Activated gamma-delta T cell (primary cell): ENCODE data around the gene MYL7.

ENCODE experiments used
- DNase-seq: peaks from one replicate; lab custom pipeline; 2025; lab: John Stamatoyannopoulos, UW

MYL7 gene

DNA sequence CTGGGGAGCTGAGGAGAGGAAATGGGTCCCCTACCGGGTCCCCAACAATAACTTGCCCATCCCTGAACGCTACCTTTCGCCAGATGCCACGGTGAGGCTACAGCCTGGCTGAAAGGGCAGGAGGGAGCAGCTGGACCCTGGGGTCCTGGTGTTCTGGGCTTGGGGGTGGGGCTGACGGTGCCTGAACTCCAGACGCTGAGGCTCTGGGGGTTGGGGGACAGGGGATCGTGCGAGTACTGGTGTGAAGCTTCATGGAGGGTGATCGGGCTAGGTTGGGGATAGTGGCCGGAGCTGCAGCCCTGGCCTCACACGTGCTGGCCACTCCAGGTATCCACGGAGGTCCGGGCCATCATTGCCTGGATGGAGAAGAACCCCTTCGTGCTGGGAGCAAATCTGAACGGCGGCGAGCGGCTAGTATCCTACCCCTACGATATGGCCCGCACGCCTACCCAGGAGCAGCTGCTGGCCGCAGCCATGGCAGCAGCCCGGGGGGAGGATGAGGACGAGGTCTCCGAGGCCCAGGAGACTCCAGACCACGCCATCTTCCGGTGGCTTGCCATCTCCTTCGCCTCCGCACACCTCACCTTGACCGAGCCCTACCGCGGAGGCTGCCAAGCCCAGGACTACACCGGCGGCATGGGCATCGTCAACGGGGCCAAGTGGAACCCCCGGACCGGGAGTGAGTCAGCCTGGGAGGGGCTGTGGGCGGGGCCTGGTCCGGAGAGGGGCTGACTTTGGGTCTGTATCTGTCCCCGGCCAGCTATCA, 28.7 kb downstream of the MYL7 start:
- no peak for DNase-seq

DNA sequence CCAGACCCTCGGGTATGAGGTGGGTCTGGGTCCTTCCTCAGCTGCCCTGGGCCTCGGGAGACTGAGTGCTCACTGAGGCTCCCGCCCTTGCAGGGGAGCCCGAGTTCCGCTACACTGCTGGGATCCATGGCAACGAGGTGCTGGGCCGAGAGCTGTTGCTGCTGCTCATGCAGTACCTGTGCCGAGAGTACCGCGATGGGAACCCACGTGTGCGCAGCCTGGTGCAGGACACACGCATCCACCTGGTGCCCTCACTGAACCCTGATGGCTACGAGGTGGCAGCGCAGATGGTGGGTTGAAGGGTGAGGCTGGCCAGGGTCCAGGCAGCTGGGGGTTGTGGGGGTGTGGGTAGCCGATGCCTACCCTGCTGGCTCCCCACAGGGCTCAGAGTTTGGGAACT, 29.4 kb downstream of the MYL7 start:
- DNase-seq, result no peak

DNA sequence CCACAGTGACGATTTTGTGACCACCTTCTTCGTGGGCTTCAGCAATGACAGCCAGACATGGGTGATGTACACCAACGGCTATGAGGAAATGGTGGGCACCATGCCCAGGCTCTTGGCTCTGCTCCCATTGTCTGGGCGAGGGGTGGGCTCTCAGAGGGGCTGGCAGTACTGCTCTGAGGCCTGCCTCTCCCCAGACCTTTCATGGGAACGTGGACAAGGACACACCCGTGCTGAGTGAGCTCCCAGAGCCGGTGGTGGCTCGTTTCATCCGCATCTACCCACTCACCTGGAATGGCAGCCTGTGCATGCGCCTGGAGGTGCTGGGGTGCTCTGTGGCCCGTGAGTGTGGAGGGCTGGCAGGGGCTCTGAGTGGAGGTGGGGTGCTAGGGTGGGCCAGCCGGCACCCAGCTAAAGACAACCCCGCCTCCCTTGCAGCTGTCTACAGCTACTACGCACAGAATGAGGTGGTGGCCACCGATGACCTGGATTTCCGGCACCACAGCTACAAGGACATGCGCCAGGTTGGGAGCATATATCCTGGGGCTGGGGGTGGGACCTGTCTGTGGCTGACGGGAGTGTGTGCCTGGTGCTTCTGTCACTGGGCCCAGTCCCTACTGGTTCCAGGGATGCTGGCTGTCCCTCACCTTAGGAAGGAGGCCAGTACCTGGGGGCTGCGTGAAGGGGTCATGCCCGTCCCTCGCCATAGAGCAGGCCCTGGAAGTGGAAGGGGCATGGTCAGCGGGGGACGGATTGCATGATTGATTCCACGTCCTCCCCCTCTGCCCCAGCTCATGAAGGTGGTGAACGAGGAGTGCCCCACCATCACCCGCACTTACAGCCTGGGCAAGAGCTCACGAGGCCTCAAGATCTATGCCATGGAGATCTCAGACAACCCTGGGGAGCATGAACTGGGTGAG, 30.2 kb downstream of the MYL7 start:
- no peak for DNase-seq

DNA sequence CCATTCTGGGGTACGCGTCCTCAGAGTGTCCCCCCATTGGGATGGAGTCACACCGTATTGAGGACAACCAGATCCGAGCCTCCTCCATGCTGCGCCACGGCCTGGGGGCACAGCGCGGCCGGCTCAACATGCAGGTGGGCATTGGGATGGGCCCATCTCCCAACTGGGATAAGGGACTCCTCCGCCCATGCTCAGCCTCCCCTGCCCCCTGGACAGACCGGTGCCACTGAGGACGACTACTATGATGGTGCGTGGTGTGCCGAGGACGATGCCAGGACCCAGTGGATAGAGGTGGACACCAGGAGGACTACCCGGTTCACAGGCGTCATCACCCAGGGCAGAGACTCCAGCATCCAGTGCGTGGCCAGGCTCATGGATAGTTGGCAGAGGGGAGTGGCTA, 31.1 kb downstream of the MYL7 start:
- no peak for DNase-seq

DNA sequence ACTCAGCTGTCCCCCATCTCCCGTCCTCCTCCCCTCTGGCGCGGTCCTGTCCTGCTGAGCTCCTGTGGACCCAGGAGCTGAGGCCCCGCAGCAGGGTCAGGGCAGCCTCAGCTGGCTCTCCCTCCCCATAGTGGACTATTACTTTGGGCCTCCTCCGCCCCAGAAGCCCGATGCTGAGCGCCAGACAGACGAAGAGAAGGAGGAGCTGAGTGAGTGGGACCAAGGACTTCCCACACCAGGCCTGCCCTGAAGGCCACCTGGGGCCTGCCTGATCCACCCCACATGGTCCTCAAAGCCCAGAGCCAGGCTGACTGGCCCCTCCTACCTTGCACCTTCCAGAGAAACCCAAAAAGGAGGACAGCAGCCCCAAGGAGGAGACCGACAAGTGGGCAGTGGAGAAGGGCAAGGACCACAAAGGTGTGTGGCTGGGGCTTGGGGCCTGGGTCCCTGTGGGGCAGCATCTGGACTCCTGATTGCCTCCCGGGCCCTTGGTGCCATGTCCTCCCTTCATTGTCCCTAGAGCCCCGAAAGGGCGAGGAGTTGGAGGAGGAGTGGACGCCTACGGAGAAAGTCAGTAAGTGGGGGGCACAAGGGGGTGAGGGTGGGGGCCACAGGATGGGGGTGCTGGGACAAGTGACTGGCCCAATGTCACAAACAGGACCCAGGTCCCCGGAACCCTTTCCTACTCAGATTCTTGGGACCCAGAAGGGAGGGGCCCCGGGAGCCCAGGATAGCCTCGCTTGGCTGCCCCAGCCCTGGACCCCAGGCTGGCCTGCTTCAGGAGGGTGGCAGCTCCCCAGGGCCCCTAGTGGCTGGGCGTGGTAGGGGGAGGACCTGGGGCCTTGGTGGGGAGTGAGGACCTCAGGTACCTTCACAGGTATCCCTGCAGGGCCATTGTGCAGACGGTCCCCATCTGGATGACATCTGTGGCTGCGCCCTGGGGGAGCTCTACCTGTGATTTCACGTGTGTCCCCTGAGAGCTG, 32.1 kb downstream of the MYL7 start:
- no peak for DNase-seq

DNA sequence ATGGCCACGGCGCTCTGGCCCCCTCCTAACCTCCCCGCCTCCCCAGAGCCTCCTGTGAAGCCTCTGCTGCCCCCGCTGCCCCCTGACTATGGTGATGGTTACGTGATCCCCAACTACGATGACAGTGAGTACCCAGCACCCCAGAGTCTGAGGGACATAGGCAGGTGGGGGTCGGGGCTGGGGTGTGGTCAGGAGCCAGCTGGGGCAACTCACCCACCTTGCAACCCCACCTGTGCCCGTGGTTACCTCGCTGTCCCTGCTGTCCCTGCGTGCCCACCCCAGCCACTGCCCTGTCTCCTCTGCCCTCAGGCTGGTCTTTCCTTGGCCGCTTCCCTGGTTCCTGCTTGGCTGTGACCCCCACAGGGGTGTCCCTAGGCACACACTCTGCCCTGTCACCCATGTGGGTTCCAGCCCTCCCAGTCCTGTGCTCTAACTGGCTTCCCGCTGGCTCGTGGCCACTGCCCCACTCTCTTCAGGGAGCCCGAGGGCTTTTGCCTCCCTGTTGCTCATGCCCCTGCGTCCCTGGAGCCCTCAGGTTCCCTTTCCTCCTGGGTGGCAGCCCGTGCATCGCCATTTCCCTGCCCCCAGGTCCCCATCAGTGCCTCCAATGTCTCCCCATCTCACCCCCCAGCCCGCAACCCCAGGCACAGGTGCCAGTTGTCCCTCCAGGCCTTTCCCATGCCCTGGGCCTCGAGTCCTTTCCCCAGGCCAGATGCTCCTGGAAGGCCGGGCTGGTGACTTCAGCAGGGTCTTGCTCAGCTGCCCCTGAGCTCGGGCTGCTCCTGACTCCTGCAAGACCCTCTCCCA, 33.0 kb downstream of the MYL7 start:
- no peak for DNase-seq

DNA sequence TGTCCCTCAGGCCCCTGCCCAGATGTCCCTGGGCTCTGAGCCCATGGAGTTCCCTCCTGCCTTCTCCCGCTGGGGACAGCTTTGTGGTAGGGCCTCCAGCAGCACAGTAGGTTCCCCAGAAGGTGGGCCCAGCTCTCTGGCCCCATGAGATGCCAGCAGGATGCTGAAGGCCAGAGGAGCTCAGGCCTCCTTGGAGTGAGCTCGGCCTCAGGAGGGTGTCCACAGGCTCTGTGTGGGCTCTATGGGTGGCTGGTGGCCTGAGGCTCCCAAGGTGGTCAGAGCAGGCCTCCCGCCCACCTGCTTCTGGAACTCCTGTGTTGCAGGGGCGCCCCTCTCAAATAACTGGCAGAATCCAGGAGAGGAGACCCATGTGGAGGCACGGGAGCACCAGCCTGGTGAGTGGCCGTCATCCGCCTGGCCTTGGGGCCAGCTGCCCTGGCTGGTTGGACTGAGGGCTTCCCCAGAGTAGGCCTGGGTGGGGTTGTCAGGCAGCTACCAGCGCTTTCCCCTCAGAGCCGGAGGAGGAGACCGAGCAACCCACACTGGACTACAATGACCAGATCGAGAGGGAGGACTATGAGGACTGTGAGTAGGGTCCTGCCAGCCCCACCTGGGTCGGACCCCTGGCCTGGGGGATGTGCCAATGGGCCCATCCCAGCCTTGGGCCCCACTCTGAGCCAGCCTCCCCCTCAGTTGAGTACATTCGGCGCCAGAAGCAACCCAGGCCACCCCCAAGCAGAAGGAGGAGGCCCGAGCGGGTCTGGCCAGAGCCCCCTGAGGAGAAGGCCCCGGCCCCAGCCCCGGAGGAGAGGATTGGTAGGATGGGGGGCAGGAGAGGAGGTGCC, 33.8 kb downstream of the MYL7 start:
- no peak for DNase-seq

DNA sequence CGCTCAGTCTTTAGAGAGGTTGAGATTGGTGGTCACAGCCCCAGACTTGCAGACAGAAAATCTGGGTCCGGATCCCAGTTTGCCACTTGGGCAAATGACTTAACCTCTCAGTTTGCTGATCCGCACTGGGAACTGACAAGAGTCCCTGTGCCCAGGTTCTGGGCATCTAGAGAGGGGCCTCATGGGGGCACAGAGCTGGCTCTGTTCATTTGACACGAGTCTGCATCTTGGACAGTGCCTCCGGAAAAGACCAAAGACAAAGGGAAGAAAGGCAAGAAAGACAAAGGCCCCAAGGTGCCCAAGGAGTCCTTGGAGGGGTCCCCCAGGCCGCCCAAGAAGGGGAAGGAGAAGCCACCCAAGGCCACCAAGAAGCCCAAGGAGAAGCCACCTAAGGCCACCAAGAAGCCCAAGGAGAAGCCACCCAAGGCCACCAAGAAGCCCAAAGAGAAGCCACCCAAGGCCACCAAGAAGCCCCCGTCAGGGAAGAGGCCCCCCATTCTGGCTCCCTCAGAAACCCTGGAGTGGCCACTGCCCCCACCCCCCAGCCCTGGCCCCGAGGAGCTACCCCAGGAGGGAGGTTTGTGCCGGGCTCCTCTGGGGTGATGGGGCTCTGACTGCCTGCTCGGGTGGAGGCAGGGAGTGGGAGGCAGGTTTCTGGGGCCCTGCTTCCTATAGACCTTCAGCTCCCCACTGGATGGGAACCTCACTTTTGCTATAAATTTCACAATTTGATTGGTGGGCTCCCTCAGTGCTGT, 34.6 kb downstream of the MYL7 start:
- DNase-seq, result no peak

DNA sequence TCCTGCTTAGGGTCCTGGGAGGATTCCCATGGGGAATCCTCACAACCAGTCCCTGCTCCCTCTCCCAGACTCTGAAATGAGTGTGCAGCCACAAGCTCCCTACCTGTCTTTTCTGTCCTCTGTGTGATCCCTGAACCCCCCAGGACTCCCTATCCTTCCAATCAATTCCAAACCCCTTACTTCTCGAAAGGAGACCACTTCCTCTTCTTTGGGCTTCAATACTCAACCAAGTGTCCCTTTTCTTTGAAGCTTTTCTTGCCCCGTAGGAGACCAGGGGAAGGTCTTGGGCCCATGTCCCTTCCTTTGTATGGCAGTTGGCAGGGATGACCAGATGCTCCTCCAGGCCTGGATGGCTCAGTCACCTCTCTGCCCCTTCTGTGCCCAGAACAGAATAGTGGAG, 35.3 kb downstream of the MYL7 start:
- no peak for DNase-seq

DNA sequence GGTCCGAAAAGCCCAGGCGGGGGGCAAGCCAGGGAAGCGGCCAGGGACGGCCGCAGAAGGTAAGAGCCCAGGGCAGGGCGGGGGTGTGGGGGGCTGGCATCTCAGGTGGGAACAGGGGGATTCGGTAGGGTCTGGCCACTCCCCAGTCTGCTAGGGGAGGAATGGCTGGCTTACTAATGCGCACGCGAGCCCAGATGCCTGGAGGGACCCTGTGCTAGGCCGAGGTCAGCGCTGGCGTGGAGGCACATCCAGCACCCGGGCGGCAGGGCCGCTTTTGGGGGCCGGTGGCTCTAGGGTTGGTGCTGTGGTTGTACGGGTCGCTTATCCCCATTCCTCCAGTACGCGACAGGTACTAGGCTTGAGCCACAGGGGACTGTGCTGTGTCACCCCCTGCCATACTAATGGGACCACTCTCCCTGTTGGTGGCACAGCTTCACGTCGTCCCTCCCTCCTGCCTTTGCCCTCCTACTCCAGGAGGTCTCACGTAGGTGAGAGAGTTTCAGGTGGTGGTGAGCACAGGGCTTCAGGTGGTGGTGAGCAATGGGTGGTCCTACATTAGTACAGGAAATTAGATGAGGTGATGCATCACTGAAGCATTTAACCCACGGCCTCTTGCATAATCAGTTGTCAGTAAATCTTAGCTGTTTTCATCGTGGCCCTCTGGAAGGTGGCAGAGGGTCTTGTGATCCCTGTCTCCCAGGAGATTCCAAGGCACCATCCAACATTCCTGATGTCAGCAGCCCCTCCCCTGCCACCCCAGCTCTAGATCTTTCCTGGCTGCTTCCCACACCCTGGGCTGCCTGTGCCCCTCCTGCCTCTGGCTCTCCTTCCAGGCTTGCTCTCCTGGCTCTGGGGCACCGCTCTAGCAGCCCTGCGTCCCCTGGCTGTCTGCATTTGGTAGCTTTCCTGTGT, 36.0 kb downstream of the MYL7 start:
- no peak for DNase-seq

DNA sequence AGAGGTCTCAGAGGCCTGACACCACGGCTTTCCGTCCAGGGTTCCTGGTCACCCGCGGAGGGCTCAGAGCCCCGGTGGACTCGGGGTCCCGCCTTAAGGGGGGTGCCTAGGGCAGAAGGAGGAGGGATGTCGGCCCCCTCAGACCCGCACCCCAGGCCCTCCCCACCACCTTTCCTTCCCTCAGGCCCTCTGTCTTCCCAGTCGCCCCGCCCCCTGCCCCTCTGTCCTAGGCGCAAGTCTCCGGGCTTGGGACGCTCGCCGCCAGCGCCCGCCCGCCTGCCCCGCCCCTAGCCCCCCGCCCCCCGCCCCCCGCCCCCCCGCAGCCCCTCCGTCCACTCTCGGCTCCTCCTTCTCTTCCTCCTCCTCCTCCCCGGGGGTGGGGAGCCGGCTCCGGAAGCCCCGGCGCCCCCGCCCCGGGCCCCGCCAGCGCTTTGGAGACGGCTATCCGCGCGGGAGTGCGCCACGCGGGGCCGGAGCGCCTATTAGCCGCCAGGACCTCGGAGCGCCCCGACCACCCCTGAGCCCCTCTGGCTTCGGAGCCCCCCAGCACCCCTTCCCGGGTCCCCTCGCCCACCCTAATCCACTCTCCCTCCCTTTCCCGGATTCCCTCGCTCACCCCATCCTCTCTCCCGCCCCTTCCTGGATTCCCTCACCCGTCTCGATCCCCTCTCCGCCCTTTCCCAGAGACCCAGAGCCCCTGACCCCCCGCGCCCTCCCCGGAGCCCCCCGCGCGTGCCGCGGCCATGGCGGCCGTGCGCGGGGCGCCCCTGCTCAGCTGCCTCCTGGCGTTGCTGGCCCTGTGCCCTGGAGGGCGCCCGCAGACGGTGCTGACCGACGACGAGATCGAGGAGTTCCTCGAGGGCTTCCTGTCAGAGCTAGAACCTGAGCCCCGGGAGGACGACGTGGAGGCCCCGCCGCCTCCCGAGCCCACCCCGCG, 36.9 kb downstream of the MYL7 start, which contains the start of gene AEBP1:
TSS of gene AEBP1 (plus strand) at position 423 of the 937 bp plus-strand sequence. CDS start at position 744, 321 bp downstream.
- no peak for DNase-seq

DNA sequence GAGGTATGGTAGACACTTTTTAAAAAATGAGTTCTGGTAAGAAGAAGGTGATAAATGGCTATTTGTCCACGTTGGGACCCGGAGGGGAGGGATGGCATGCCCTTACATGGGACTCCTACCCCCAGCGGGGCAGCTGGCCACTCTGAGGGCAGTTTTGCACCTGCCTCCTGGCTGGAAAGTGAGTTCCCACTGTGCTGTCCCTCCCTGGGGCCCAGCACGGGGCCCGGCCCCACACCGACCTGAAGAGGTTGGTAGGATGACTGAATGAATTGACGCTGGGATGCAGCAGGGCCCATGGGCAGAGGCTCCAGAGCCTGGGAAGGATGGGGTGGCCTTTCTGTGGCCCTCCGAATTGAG, 37.6 kb downstream of the MYL7 start:
- DNase-seq, result no peak

DNA sequence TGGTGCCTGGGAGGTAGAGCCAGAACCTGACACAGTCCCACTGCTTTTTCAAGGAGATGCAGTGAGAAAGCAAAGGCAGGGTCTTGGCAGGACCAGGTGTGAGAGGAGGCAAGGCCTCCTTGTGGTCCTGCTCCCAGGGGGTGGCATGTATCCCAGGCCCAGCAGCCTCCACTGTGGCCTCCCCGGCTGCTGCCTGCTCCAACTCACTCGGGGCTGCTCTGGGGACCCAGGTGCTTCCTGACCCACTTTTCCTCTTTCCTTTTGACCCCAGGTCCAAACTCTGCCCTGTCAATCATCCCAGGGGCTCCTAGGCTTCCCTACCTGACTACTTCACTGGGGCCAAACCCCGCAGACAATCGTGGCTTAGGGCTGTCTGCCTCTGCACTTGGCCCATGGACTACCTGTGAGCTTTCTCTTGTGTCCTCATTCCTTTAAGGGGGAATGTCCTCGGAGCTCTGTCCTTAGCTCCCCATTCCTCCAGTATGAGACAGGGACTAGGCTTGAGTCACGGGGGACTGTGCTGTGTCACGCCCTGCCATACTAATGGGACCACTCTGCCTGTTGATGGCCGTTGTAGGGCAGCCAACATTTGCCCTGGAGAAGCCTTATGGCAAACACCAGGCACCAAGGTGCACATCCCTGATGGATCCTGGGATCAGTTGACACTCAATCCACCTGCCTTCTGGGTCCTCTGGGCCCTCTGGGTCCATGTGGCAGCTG, 38.1 kb downstream of the MYL7 start:
- DNase-seq, result no peak

DNA sequence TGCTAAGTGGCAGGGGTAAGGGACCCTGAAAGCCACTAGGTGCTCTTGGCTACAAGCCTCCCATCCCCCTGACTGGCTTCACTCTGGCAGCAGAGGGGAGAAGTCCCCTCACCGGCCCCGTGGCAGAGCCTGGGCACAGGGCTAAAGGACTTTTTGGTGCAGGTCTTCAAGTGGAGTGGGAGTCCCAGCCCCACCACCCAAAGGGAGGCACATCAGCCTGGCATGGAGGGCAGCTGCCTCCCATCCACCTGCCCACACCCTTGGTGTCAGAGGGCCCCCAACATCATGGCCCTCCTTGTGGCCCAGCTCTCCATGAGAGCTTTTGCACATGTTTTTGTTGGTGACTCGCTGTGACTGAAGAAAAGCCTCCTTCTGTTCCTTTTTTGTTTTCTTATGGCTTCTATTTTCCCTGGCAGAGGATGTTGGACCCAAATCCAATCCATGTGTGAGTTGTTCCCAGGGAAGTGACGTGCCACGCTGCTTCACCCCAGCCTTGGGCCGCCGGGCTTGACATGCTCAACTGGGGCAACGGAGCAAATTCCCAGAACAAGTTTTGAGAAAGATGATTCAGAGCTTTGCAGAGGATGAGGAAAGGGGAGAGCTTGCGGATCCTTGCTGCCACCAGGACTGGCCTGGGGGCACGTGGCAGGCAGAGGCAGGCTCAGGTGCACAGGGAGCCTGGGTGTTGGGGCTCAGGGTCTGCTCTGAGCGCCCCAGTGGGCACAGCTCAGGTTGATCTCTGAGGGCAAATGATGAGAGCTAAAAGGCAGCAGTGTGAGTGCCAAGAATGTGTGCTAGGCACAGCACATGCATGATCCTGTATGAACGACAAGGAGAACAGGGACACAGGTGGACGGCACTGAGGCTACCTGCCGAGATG, 38.9 kb downstream of the MYL7 start:
- no peak for DNase-seq

DNA sequence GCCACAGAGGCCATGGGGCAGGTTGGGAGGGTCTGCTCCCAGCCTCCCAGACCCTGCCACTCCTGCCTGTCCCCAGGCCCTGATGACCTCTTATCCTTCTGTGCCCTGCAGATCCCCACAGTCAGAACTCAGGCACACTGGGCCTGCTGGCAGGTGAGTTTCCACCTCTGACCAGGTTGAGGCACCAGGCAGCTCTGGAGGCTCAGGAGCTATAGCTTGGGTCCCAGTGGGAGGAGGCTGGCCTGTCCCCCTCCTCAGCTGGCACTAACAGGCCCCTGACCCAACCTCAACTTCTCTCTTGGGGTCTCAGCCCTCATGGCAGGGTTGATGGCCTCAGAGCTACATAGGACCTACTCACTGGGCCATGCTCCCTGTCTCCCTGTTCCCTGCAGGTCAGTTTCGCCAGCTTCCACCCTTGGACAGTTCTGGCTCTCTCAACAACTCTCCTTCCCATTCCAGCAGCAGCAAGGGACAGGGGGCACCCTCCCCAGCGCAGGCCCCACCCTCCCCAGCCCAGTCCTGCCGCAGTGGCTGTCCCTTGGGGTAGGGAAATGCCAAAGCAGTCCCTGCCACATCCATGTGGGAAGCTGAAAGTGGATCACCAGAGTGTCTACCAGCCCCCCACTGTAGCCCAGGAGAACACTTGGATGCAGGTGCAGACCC, 39.7 kb downstream of the MYL7 start:
- DNase-seq, result no peak
